GM21717 (cell line): ENCODE data around the gene IL23R.

ENCODE experiments used
- ATAC-seq: cut with Tn5 transposase; IDR thresholded peaks from one replicate; pipeline ENCODE4 v1.9.1; 2021; ENCODE audit warnings: mild to moderate bottlenecking, moderate library complexity; ENCODE audit not compliant: unreplicated experiment

The IL23R gene

DNA sequence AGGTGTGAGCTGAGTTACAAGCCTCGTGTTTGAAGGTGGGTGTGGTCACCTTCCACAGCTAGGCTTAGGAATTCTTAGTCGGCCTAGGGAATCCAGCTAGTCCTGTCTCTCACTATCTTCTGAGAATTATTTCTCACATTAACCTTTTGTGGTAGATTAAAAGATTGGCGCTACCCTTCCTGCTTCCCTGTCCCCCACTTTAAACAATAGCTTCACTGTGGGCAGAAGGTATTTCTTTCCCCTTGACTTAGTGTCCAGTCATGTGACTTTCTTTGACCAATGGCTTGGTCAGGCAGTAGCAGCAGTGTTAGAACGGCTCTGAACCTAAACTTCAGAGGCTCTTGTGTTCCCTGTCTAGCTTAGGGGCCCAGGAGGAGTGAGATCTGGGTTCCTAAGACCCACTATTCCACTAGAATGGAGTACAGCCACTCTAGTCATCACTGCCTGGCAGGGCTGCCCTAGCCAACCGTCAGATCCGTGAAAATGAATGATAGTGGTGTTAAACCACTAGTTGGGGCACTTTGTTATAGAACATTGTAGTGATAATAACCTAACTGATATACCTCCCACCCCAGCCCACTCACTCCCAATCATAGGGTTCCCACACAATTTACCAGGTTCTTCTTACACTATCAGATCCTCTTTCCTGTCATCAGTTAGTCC lies 17.6 kb upstream of the IL23R start:
- ATAC-seq, result peak; percentile 25

DNA sequence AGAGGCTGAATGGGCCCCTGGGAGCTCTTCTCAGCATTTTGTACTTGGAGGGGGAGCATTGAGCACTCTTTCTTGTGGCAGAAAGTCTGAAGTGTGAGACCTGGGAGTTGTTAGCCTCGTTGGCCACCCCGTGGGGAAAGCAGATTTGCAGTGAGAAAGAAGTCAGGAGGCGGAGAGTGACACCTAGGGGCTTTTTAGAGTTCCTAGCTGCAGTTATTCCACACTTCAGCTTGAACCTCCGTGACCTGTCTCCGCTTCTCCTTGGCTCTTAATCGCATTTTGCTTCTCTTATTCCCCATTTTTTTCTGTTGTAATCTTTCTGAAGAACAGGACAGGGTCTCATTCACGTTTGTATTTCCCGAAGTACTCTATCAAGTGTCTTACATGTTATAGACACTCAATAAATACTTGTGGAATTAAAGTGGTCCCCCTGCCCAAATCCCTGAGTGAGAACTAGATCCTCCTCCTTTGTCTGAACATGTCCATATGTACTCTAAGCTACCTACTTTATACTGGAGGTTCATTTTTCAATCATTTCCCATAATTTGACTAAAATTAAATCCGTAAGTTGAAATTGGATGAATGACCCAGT lies 17.0 kb upstream of the IL23R start:
- ATAC-seq, result peak; percentile 91

DNA sequence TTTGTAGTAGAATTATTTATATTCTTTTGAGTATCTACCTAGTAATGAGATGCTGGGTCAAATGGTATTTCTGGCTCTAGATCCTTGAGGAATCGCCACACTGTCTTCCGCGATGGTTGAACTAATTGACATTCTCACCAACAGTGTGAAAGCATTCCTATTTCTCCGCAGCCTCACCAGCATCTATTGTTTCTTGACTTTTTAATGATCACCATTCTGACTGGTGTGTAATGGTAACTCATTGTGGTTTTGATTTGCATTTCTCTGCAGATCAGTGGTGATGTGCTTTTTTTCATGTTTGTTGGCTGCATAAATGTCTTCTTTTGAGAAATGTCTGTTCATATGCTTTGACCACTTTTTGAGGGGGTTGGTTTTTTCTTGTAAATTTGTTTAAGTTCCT lies 15.3 kb upstream of the IL23R start:
- no peak for ATAC-seq

GRCh38 chr1:67158401-67158800 lies 7.9 kb upstream of the IL23R start:
- no peak for ATAC-seq

DNA sequence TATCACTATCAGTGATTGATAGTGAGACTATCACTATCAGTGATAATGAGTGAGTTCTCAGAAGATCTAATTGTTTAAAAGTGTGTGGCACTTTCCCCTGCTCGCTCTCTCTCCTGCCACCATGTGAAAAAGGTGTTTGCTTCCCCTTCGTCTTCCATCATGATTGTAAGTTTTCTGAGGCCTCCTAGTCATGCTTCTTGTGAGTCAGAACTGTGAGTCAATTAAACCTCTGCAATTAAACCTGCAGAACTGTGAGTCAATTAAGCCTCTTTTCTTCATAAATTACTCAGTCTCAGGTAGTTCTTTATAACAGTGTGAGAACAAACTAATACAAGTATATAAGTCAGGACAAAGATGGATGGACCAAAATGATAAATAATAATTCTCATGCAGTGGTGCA lies 7.0 kb upstream of the IL23R start:
- ATAC-seq, result no peak

DNA sequence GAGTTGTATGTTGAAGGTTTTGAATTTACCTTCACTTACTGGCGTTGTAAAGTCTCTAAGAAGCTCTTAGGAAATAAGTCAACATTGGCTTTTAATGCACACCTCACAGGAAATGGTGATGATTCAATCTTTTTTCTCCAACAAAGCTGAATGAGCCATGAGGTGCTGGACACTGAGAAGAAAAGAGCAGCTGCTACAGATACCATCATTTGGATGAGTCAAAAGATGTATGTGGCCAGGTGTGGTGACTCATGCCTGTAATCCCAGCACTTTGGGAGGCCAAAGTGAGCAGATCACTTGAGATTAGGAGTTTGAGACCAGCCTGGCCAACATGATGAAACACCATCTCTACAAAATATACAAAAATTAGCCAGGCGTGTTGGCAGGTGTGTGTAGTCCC lies 3.3 kb upstream of the IL23R start:
- ATAC-seq, result peak; percentile 51

- no peak for ATAC-seq
Observed at GRCh38 chr1:67165468-67166041, 699 bp upstream of the IL23R start.

- no peak for ATAC-seq
Observed at GRCh38 chr1:67169496-67169895, 3.2 kb downstream of the IL23R start.

DNA sequence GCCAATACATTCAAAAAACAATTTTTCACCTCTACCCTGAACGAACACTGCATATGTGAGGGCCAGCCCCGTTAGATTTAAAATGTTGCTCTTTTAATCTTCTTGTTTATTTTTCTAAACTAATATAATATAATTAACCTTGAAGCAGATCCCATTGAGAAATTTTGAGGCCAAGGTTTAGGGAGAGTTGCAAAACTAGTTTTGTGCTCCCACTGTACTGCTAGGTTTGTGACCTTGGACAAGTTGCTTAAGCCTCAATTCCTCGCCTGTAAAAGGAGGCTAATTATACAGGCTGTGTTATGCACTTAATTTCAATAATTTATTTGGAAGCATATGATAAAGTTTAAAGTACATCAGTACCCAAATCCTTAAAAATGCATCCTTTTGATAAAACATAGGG lies 3.7 kb downstream of the IL23R start:
- ATAC-seq, result no peak

GRCh38 chr1:67170751-67171573 lies 4.7 kb downstream of the IL23R start:
- no peak for ATAC-seq

GRCh38 chr1:67171574-67171955 lies 5.3 kb downstream of the IL23R start:
- ATAC-seq, result no peak

- no peak for ATAC-seq
Observed at GRCh38 chr1:67171978-67172377, 5.7 kb downstream of the IL23R start.

GRCh38 chr1:67173988-67174387 lies 7.7 kb downstream of the IL23R start:
- no peak for ATAC-seq

DNA sequence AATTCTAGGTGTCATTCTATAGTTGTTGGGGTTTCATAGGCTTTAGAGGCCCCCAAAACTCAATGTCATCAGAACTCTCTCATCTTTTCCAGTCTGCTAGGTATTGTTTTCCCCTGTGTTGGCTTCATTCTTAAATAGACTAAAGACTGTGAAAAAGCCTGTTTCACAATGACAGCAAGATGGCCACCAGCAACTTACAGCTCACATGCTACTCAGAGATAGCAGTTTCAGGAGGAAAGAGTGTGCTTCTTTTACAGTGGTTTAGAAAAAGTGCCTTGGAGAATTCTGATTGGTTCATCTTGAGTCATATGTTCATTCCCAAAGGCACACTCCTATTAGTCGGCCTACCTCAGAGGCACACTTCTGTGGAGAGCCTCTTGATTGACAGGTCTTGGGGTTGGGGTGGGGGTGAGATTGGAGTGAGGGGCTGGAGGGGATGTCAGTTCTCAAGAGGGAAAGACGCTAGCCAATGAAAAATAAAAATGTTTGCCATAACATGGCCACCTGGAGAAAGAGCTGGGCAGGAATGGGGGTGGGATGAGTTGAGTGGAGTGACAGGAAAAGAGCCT lies 8.5 kb downstream of the IL23R start:
- ATAC-seq, result no peak

DNA sequence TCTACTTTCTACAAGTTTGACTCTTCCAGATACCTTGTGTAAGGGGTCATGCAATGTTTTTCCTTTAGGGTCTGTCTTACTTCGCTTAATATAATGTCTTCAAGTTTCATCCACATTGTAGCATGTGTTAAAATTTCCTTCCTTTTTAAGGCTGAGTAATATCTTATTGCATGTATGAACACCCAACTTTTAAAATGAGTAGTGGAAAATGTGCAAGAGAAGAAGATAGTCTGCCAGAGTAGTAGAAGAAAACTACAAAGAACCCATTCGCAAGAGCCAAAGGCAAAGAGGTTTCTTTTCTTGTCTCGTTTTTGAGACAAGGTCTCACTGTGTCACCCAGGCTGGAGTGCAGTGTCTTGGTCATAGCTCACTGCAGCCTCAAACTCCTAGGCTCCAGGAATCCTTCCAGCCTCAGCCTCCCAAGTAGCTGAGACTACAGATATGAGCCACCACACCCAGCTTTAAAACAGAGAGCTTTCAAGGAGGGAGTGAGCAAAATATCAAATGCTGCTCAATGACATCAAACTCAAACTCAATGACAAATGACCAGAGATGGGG lies 9.4 kb downstream of the IL23R start:
- ATAC-seq, result no peak

DNA sequence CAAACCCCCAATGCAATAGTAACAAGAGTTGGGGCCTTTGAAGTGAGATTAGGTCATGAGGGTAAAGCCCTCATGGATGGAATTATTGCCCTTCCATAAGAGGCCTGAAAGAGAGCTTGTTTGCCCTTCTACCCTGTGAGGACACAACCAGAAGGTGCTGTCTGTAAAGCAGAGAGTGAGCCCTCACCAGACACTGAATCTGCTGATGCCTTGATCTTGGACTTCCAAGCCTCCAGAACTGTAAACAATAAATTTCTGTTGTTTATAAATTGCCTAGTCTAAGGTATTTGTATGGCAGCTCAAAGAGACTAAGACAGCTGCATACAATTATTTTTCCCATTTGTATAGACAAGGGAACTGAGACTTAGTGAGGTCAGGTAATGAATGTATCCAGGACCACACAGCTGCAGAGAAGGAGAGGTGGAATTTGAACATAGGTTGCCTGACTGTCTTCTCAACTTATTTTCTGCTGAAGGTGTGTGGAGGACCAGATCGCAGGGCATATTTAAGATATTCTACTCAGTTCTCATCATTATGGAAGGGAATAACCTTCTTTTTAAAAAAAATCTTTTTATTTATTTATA lies 18.7 kb downstream of the IL23R start:
- ATAC-seq, result no peak

DNA sequence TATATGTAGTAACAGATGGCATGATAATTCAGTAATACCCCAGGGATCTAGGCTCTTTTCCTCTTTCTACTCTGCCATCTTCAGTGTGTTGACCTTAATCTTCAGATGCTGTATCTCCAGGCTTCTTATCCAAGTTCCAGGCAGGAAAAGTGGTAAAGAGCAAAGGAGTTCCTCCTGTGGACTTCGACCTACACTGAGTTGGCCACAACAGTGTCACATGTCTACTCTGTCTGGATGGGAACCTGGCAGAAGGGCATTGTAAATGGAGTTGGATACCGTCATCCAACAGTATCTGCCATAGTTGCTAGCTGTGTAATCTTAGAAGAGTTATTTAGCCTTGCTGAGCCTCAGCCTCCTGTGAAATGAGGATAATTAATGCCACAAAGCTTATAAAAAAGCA lies 21.9 kb downstream of the IL23R start:
- no peak for ATAC-seq

GRCh38 chr1:67189953-67190352 lies 23.7 kb downstream of the IL23R start:
- ATAC-seq, result no peak

DNA sequence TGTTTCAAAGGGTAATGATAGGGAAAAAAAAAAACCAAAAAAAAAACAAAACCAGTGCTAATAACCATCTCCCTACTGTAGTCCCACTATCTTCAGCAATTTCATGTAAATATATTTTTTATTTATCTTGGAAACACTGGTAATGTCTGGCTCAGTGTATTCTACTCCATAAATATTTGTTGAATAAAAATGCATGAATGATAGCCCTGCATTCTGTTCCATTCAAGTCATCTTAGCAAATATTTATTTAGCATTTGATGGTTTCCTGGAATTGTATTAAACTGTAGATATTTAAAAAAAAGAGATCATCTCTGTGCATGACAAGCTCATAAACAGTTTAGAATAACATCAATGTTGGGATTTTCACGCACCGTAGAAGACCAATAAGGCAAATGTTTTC lies 24.2 kb downstream of the IL23R start:
- ATAC-seq, result no peak

DNA sequence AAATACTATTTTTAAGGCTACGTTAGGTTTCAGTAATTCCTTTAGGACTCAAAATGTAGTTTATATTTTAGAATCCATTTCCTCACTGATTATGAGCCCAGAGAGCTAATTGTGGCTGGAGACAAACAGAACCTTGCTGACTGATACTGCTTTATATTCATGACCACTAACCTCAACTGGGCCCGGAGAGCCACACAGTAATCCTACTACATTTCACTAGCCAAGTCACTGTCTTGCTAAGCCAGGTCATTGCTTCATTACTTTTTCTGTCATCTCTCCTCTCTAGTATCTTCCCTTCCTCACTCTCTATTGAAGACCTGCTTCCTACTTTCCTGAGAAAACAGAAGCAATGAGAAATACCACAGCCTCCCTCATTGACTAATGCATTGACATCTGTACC lies 24.7 kb downstream of the IL23R start:
- ATAC-seq, result no peak
